ENCODE results near the gene CXCL11.

- TF ChIP-seq ZC3H10 (CRISPR knock-in tag; IDR thresholded peaks at IDR 0.05) (no peak), TSHZ2 (CRISPR knock-in tag; IDR thresholded peaks at IDR 0.05) (no peak), ZNF70 (CRISPR knock-in tag; IDR thresholded peaks at IDR 0.05) (no peak), CSDC2 (CRISPR knock-in tag; IDR thresholded peaks at IDR 0.05) (no peak), ZFP30 (CRISPR knock-in tag; IDR thresholded peaks at IDR 0.05) (no peak), TOX (CRISPR knock-in tag; IDR thresholded peaks at IDR 0.05; ENCODE audit: borderline replicate concordance) (no peak), GLIS3 (CRISPR knock-in tag; IDR thresholded peaks at IDR 0.05) (no peak), OSR1 (CRISPR knock-in tag; IDR thresholded peaks at IDR 0.05) (no peak), POU6F1 (CRISPR knock-in tag; IDR thresholded peaks at IDR 0.05; ENCODE audit: borderline replicate concordance, low read depth) (no peak), ZNF8 (CRISPR knock-in tag; IDR thresholded peaks at IDR 0.05) (no peak), PATZ1 (CRISPR knock-in tag; IDR thresholded peaks at IDR 0.05; ENCODE audit: borderline replicate concordance) (no peak), ISL1 (CRISPR knock-in tag; IDR thresholded peaks at IDR 0.05) (no peak)
These were observed 13.2 kb downstream of the CXCL11 start for GRCh38 chr4:76022677-76023076.
